CD8-positive, alpha-beta memory T cell (primary cell): ENCODE measurements around the gene CLDN9. TPM values are rescaled to one million over a fixed set of nuclear protein-coding genes. Genes with fewer than 3 reads are reported as not detected.
A peak's percentile ranks its signal among the peaks of the same experiment; 100 is the strongest.

Experiments used
- CTCF ChIA-PET: fragments of 350-600 bp; sonication (Branson Sonifier 250); formaldehyde crosslinking; loops from one replicate; lab custom pipeline; 2021; ENCODE audit warnings: antibody characterized with exemption; lab: Charles Lee
- POLR2A ChIA-PET: fragments of 350-600 bp; sonication (Branson Sonifier 250); formaldehyde crosslinking; loops from one replicate; lab custom pipeline; 2021; ENCODE audit warnings: antibody characterized with exemption; lab: Charles Lee
- DNase-seq, 5 donors: peaks; one replicate each; pipeline versions ENCODE4 v3.0.0 to v3.0.0-alpha.2; 2020 to 2022; ENCODE audit warnings: mixed read lengths in 1 of 5
- H3K27ac ChIP-seq: one replicate; pipeline ENCODE4 v1.7.0; 2013; ENCODE audit warnings: low read depth, mild to moderate bottlenecking, low read length, moderate library complexity
- H3K27me3 ChIP-seq: 2 replicates; pipeline ENCODE4 v1.7.0; 2013; ENCODE audit warnings: low read length, mild to moderate bottlenecking; ENCODE audit not compliant: insufficient read depth, poor library complexity, severe bottlenecking
- H3K36me3 ChIP-seq: 2 replicates; pipeline ENCODE4 v1.7.0; 2013; ENCODE audit warnings: mild to moderate bottlenecking, low read length, moderate library complexity; ENCODE audit not compliant: insufficient read depth
- H3K4me1 ChIP-seq: 2 replicates; pipeline ENCODE4 v1.7.0; 2013; ENCODE audit warnings: mild to moderate bottlenecking, low read length, moderate library complexity; ENCODE audit not compliant: insufficient read depth
- H3K4me3 ChIP-seq: 2 replicates; pipeline ENCODE4 v1.7.0; 2013; ENCODE audit warnings: mild to moderate bottlenecking, low read length
- H3K9me3 ChIP-seq: 2 replicates; pipeline ENCODE4 v1.7.0; 2013; ENCODE audit warnings: mild to moderate bottlenecking, low read length
- H3K27ac Mint-ChIP-seq, 8 donors: one replicate each; pipeline ENCODE4 v1.8.0; 2020 to 2021; ENCODE audit warnings: mixed read lengths in 8 of 8, mild to moderate bottlenecking in 6 of 8, inconsistent platforms in 3 of 8, moderate library complexity in 3 of 8
- H3K27me3 Mint-ChIP-seq, 2 donors: one replicate each; pipeline ENCODE4 v1.8.0; 2020 to 2021; ENCODE audit warnings: mixed read lengths in 2 of 2, mild to moderate bottlenecking in 1 of 2, moderate library complexity in 1 of 2
- H3K36me3 Mint-ChIP-seq, 3 donors: one replicate each; pipeline ENCODE4 v1.8.0; 2020 to 2021; ENCODE audit warnings: mixed read lengths in 3 of 3, inconsistent platforms in 1 of 3, mild to moderate bottlenecking in 1 of 3
- H3K4me1 Mint-ChIP-seq, 3 donors: one replicate each; pipeline ENCODE4 v1.8.0; 2020 to 2021; ENCODE audit warnings: mixed read lengths in 3 of 3, inconsistent platforms in 1 of 3, mild to moderate bottlenecking in 1 of 3
- H3K4me3 Mint-ChIP-seq, 7 donors: one replicate each; pipeline ENCODE4 v1.8.0; 2020 to 2021; ENCODE audit warnings: mixed read lengths in 7 of 7, mild to moderate bottlenecking in 6 of 7, moderate library complexity in 4 of 7, inconsistent platforms in 2 of 7
- H3K9me3 Mint-ChIP-seq, 5 donors: one replicate each; pipeline ENCODE4 v1.8.0; 2020 to 2022; ENCODE audit warnings: mixed read lengths in 5 of 5, mild to moderate bottlenecking in 3 of 5, moderate library complexity in 2 of 5, inconsistent platforms in 1 of 5
- polyA plus RNA-seq: library from polyadenylated mRNA; unstranded; fragments of 300-500 nt; fragmentation: Illumina TruSeq; gene quantifications from one replicate; pipeline ENCODE4 v1.2.3, GENCODE V29; 2021
- total RNA-seq, 2 experiments: library from RNA; stranded (reverse); gene quantifications; one replicate each; pipeline ENCODE4 v1.2.3, GENCODE V29; 2021

CLDN9 gene
- total and polyA plus RNA-seq, 3 experiments from 2014 or later, result not detected

- peaks cover 14 to 57% (median 15%) of the 10 kb centered on the region in 3 donors for H3K4me1 Mint-ChIP-seq
- peaks cover 40% of the 10 kb centered on the region for H3K27me3 ChIP-seq
- peaks cover 15 to 33% of the 10 kb centered on the region in 2 donors for H3K27me3 Mint-ChIP-seq
These were observed 45.5 kb upstream of the CLDN9 start for GRCh38 chr16:2967211-2967631.

DNA sequence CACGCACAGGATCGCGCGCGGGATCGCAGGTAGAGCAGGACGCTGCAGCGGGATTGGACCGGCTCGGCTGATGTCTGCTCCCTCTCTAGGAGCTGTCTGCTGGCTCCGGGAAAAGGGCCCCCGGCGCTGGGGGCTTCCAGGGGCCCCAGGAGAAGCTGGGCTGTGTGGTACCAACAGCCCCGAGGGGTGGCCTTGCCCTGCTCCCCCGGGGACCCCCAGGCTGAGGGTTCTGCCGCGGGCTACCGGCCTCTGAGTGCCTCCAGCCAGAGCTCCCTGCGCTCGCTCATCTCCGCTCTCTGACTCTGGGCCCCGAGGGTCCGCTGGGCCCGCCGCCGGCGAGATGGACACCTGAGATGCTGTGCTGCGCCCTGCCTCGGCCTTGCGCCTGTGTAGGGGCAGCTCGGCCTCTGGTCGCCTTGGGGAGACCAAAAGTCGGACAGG is 45.0 kb upstream of the CLDN9 start:
- Histone ChIP-seq H3K4me3 (peak overlapping the region; percentile 12), H3K36me3 (no peaks in the 10 kb centered on the region), H3K9me3 (no peaks in the 10 kb centered on the region), H3K27ac (no peak overlapping the region), H3K27me3 (peaks cover 40% of the 10 kb centered on the region), H3K4me1 (peaks cover 42% of the 10 kb centered on the region)
- no peak for DNase-seq
- peak overlapping the region in 1 of 8 donors; percentile 56 for H3K27ac Mint-ChIP-seq
- ChIA-PET CTCF (interaction anchor here (1.0 kb wide), 1 partner anchor 15 kb away, joined by 3 read pairs; no protein-coding TSS in a partner anchor), POLR2A (no interaction called here)
- H3K9me3 Mint-ChIP-seq, result no peaks in the 10 kb centered on the region
- H3K4me1 Mint-ChIP-seq, result peaks cover 14 to 52% (median 15%) of the 10 kb centered on the region in 3 donors
- H3K27me3 Mint-ChIP-seq, result peaks cover 14 to 32% of the 10 kb centered on the region in 2 donors
- peak overlapping the region in 2 of 7 donors; percentile 73 to 74 for H3K4me3 Mint-ChIP-seq
- H3K36me3 Mint-ChIP-seq, result no peaks in the 10 kb centered on the region

More at GRCh38 chr16:2967211-2967631, 45.5 kb upstream of the CLDN9 start:
- H3K9me3 ChIP-seq, result no peaks in the 10 kb centered on the region
- H3K36me3 Mint-ChIP-seq, result no peaks in the 10 kb centered on the region
- no peak overlapping the region for H3K27ac Mint-ChIP-seq
- H3K4me3 ChIP-seq, result no peak overlapping the region
- H3K4me1 ChIP-seq, result peaks cover 43% of the 10 kb centered on the region
- no peaks in the 10 kb centered on the region for H3K9me3 Mint-ChIP-seq
- H3K4me3 Mint-ChIP-seq, result peak overlapping the region in 1 of 7 donors; percentile 50
- H3K27ac ChIP-seq, result no peak overlapping the region
- ChIA-PET CTCF (interaction anchor here (1.0 to 1.5 kb wide), 2 partner anchors 16 to 65 kb away, joined by 3 read pairs; no protein-coding TSS in a partner anchor), POLR2A (no interaction called here)
- no peak for DNase-seq
- H3K36me3 ChIP-seq, result no peaks in the 10 kb centered on the region

DNA sequence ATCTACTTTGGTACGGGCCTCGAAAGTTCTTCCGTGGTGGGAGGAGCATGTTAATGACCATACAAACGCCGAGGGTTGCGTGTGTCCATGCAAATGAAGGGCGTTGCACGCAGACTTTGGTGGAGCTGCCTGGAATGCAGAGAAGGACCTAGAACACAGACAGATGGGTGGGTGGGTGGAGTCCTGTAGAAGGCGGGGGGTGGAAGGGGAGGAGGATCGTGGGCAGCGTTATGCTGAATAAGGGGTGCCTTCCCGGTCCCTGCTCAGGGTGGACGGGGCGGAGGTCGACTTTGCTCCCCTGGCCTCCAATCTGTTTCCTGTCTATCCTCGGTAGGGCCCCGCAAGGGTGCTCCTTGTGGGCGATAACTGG is 44.4 kb upstream of the CLDN9 start:
- Mint-ChIP-seq H3K4me3 (peak overlapping the region; percentile 67 to 88 (median 73)), H3K27ac (peak overlapping the region in 2 of 8 donors; percentile 48 to 56), H3K36me3 (no peaks in the 10 kb centered on the region), H3K27me3 (peaks cover 14 to 29% of the 10 kb centered on the region in 2 donors), H3K4me1 (peaks cover 14 to 49% (median 15%) of the 10 kb centered on the region in 3 donors), H3K9me3 (no peaks in the 10 kb centered on the region)
- Histone ChIP-seq H3K9me3 (no peaks in the 10 kb centered on the region), H3K27ac (no peak overlapping the region), H3K27me3 (peaks cover 40% of the 10 kb centered on the region), H3K36me3 (no peaks in the 10 kb centered on the region), H3K4me1 (peaks cover 41% of the 10 kb centered on the region), H3K4me3 (peak overlapping the region; percentile 71)
- DNase-seq, result no peak
- ChIA-PET POLR2A (no interaction called here), CTCF (no interaction called here)

DNA sequence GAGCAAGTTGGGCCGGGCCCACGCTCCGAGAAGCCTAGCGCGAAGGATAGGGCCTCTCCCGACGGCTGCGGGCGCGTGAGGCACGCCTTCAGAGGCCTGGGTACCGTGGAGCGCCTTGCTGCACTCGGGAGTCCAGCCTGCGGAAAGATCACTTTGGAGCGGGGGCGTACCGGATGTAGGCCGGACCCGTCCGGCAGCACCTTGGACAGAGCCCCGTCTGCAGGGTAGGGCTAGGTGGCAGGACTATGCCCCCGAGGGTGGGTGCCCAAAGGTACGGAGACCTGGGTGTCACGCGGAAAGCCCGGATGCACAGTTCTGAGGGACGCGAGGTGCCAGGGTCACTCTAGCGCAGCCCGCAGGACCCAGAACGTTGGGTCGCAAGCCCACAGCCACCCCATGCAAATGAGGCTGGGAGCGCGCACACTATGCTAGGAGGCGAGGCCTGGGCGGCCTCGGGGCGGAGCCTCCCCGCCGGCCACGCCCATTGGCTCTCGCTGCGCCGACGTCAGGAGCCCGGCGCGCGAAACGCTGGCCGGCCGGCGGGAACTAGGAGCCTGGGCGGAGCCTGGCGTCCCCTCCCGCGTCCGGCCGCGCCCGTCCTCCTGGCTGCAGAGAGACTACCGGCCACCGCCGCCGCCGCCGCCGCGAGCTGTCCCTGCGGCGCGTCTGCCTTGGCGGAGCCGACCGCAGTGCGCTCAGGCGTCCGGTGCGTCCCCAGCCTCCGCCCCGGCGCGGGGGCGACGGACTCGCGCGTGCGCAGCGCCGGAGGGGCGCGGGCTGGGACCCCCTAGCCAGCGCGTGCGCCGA is 43.8 kb upstream of the CLDN9 start, which contains the start of gene PAQR4:
Gene PAQR4, plus strand, starts transcription at position 611 of the 807 bp plus-strand sequence. CDS start 327 bp downstream, outside the sequence.
- Histone ChIP-seq H3K27ac (peak within 1 kb of the TSS; percentile 39), H3K9me3 (no peaks in the 10 kb centered on the region), H3K4me1 (peaks cover 36% of the 10 kb centered on the region), H3K4me3 (peak within 1 kb of the TSS; percentile 71), H3K36me3 (no peaks in the 10 kb centered on the region), H3K27me3 (peaks cover 35% of the 10 kb centered on the region)
- no peaks in the 10 kb centered on the region for H3K36me3 Mint-ChIP-seq
- CTCF ChIA-PET, result interaction anchor here (0.7 to 1.2 kb wide), 2 partner anchors 8 to 12 kb away, joined by 3 to 4 read pairs; no protein-coding TSS in a partner anchor
- H3K4me3 Mint-ChIP-seq, result peak within 1 kb of the TSS; percentile 67 to 88 (median 73)
- peak; percentile 69 to 76 (median 71) for DNase-seq
- peaks cover 14 to 29% of the 10 kb centered on the region in 2 donors for H3K27me3 Mint-ChIP-seq
- H3K27ac Mint-ChIP-seq, result peak within 1 kb of the TSS in 2 of 8 donors; percentile 48 to 56
- no peaks in the 10 kb centered on the region for H3K9me3 Mint-ChIP-seq
- H3K4me1 Mint-ChIP-seq, result peaks cover 12 to 44% (median 15%) of the 10 kb centered on the region in 3 donors
- POLR2A ChIA-PET, result no interaction called here

- peaks cover 26% of the 10 kb centered on the region for H3K27me3 ChIP-seq
- H3K9me3 Mint-ChIP-seq, result no peaks in the 10 kb centered on the region
- H3K9me3 ChIP-seq, result no peaks in the 10 kb centered on the region
- H3K4me3 Mint-ChIP-seq, result peak overlapping the region; percentile 15 to 88 (median 64)
- peaks cover 10 to 35% (median 11%) of the 10 kb centered on the region in 3 donors for H3K4me1 Mint-ChIP-seq
- H3K4me1 ChIP-seq, result peaks cover 27% of the 10 kb centered on the region
- peak; percentile 40 to 71 (median 55) for DNase-seq
- ChIA-PET POLR2A (no interaction called here), CTCF (interaction anchor here (0.7 to 1.4 kb wide), 3 partner anchors 9 to 11 kb away, joined by 3 to 4 read pairs (median 3); partner anchors contain the start of gene PKMYT1)
- no peaks in the 10 kb centered on the region for H3K36me3 ChIP-seq
- peak overlapping the region; percentile 71 for H3K4me3 ChIP-seq
- H3K36me3 Mint-ChIP-seq, result no peaks in the 10 kb centered on the region
- peak overlapping the region; percentile 39 for H3K27ac ChIP-seq
- peaks cover 11 to 24% of the 10 kb centered on the region in 2 donors for H3K27me3 Mint-ChIP-seq
- no peak overlapping the region for H3K27ac Mint-ChIP-seq
These were observed 42.9 kb upstream of the CLDN9 start for GRCh38 chr16:2969545-2970521.

GRCh38 chr16:2970563-2970962 is 42.2 kb upstream of the CLDN9 start:
- CTCF ChIA-PET, result interaction anchor here (1.4 kb wide), 1 partner anchor 10 kb away, joined by 3 read pairs; the partner anchor contains the start of gene PKMYT1
- peak overlapping the region; percentile 43 to 83 (median 65) for H3K4me3 Mint-ChIP-seq
- peak overlapping the region; percentile 71 for H3K4me3 ChIP-seq
- peaks cover 6 to 21% of the 10 kb centered on the region in 2 donors for H3K27me3 Mint-ChIP-seq
- POLR2A ChIA-PET, result no interaction called here
- peak overlapping the region in 1 of 8 donors; percentile 24 for H3K27ac Mint-ChIP-seq
- peaks cover 22% of the 10 kb centered on the region for H3K4me1 ChIP-seq
- no peak for DNase-seq
- H3K9me3 ChIP-seq, result no peaks in the 10 kb centered on the region
- no peaks in the 10 kb centered on the region for H3K36me3 Mint-ChIP-seq
- peaks cover 22% of the 10 kb centered on the region for H3K27me3 ChIP-seq
- H3K27ac ChIP-seq, result peak overlapping the region; percentile 39
- H3K36me3 ChIP-seq, result no peaks in the 10 kb centered on the region
- H3K9me3 Mint-ChIP-seq, result no peaks in the 10 kb centered on the region
- H3K4me1 Mint-ChIP-seq, result peaks cover 6 to 28% (median 11%) of the 10 kb centered on the region in 3 donors
